ENCODE data around the gene ANKRD34A. TPM values are rescaled to one million over a fixed set of nuclear protein-coding genes. Genes with fewer than 3 reads are reported as not detected.

Gene ANKRD34A
- total and polyA plus RNA-seq, 2 of the 13 experiments (the other 11 are each of a cell fraction or from before 2014, with no cell fraction given) = 0.05 to 0.07 TPM

DNA sequence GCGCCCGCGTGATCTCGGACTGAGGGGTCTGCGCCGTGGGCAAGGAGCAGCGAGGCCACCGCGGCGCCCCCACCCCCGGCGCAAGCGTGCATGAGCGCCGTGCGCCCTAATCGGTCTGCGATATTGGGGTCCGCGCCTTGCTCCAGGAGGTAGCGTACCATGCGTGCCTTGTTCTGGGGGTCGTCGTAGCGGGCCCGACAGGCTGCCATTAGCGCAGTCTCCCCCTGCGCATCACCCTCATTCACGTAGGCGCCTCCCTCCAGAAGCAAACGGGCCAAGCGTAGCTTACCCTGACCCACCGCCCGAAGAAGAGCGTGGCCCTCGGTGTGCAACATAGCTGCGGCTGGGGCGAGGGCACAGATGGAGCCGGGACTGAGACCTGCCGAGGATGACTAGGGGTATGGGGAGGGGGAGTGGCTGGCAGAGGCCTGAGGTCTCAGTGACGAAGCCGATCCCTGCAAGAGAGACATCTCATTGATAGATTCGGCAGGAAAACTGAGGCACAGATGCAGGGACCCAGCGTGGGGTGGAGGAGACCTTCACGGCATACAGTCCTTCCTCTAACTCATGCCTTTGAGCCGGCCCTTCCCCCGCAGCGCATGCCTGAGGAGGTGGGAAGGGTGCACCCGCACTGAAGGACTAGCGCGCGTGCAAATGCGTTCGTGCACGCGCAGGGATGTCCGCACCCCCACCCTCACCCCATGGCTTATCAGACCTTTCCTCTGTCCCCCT is 2.8 kb downstream of the ANKRD34A start (continued):
- TF ChIP-seq ZNF138 (CRISPR knock-in tag; IDR thresholded peaks at IDR 0.05; ENCODE audit: low read depth) (no peak), ONECUT2 (CRISPR knock-in tag; IDR thresholded peaks at IDR 0.05) (no peak), ZNF136 (CRISPR knock-in tag; IDR thresholded peaks at IDR 0.05; ENCODE audit: low read depth) (no peak), ZSCAN9 (CRISPR knock-in tag; IDR thresholded peaks at IDR 0.05; ENCODE audit: borderline replicate concordance) (no peak), AGO2 (optimal IDR thresholded peaks at IDR 0.05; ENCODE audit: low read depth, low read length) (no peak), PHF8 (CRISPR knock-in tag; IDR thresholded peaks at IDR 0.05) (0 out of 2 replicates have a peak, but pooled peaks have one; percentile 2), NFRKB (IDR thresholded peaks at IDR 0.05) (no peak), KLF13 (CRISPR knock-in tag; IDR thresholded peaks at IDR 0.05) (no peak), ZNF446 (CRISPR knock-in tag; IDR thresholded peaks at IDR 0.05) (no peak), ZNF484 (CRISPR knock-in tag; IDR thresholded peaks at IDR 0.05; ENCODE audit: borderline replicate concordance, low read depth) (no peak), ZNF652 (CRISPR knock-in tag; IDR thresholded peaks at IDR 0.05; ENCODE audit: borderline replicate concordance, low read depth) (no peak), ZMYM3 (CRISPR knock-in tag; IDR thresholded peaks at IDR 0.05) (no peak), ZNF572 (CRISPR knock-in tag; IDR thresholded peaks at IDR 0.05) (no peak), ZNF761 (CRISPR knock-in tag; conservative IDR thresholded peaks at IDR 0.05) (no peak), NFE2L2 (IDR thresholded peaks at IDR 0.05; ENCODE audit: low read length) (no peak), ZNF678 (CRISPR knock-in tag; IDR thresholded peaks at IDR 0.05) (no peak), ZBTB49 (CRISPR knock-in tag; IDR thresholded peaks at IDR 0.05; ENCODE audit: borderline replicate concordance) (no peak), IRF1 (CRISPR knock-in tag; IDR thresholded peaks at IDR 0.05; ENCODE audit: low read depth) (no peak), MLX (CRISPR knock-in tag; IDR thresholded peaks at IDR 0.05) (no peak), THYN1 (CRISPR knock-in tag; IDR thresholded peaks at IDR 0.05; ENCODE audit: borderline replicate concordance, low read depth) (no peak)
- TF ChIP-seq, protein P1, sequence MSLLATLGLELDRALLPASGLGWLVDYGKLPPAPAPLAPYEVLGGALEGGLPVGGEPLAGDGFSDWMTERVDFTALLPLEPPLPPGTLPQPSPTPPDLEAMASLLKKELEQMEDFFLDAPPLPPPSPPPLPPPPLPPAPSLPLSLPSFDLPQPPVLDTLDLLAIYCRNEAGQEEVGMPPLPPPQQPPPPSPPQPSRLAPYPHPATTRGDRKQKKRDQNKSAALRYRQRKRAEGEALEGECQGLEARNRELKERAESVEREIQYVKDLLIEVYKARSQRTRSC (CRISPR knock-in tag; IDR thresholded peaks at IDR 0.05; ENCODE audit: low read depth) = no peak
- TF ChIP-seq, protein P2, sequence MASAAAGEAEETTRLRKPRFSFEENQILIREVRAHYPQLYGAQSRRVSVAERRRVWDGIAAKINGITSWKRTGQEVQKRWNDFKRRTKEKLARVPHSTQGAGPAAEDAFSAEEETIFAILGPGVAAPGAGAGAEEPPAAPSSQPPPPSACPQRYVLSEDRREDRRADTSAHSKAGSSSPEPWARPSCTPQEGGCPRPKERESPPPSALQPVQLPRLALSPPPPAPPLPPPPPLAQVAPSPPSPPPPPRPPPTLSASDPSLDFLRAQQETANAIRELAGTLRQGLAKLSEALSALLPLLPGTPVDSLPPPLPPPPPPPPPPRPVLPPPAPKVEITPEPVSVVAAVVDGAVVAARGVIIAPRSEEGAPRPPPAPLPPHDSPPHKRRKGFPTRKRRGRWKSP (CRISPR knock-in tag; IDR thresholded peaks at IDR 0.05) = peak; percentile 58; the same call in 1 of the 2 replicates
- TF ChIP-seq, protein P3, sequence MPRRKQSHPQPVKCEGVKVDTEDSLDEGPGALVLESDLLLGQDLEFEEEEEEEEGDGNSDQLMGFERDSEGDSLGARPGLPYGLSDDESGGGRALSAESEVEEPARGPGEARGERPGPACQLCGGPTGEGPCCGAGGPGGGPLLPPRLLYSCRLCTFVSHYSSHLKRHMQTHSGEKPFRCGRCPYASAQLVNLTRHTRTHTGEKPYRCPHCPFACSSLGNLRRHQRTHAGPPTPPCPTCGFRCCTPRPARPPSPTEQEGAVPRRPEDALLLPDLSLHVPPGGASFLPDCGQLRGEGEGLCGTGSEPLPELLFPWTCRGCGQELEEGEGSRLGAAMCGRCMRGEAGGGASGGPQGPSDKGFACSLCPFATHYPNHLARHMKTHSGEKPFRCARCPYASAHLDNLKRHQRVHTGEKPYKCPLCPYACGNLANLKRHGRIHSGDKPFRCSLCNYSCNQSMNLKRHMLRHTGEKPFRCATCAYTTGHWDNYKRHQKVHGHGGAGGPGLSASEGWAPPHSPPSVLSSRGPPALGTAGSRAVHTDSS (CRISPR knock-in tag; conservative IDR thresholded peaks at IDR 0.05) = no peak
